Stimulated activated CD8-positive, alpha-beta memory T cell treated with anti-CD3 and anti-CD28 coated beads, Interleukin-7, amount 100 ng/mL, for 48 hours (primary cell): ENCODE measurements around the gene TRIM15.
A peak's percentile ranks its signal among the peaks of the same experiment; 100 is the strongest.
"Not testable (repeated sequence)": the region's sequence is repeated elsewhere in the genome, so short reads cannot be mapped to it uniquely, and the experiment has no call there.

ENCODE experiments used
- DNase-seq, 2 donors: peaks; one replicate each; pipeline ENCODE4 v3.0.0-alpha.2; 2020; ENCODE audit warnings: low read depth in 1 of 2; ENCODE audit errors: extremely low read depth in 1 of 2

TRIM15 gene

GRCh38 chr6:30163090-30163917 is at the start of gene TRIM15:
Gene TRIM15 (plus strand): TSS chr6:30163546. CDS start chr6:30163685, 139 bp downstream.
- peak in 1 of 2 donors; percentile 57 for DNase-seq

GRCh38 chr6:30113841-30114240 is 49.5 kb upstream of the TRIM15 start:
- DNase-seq, result no peak

- DNase-seq, result no peak
Measured at GRCh38 chr6:30116724-30117123, 46.6 kb upstream of the TRIM15 start.

- DNase-seq, result not testable (repeated sequence)
Measured at GRCh38 chr6:30118691-30119090, 44.7 kb upstream of the TRIM15 start.

- DNase-seq, result no peak
Measured at GRCh38 chr6:30121446-30122366, 41.6 kb upstream of the TRIM15 start.

GRCh38 chr6:30122515-30122914 is 40.8 kb upstream of the TRIM15 start:
- no peak for DNase-seq

GRCh38 chr6:30127238-30128093 is 35.9 kb upstream of the TRIM15 start:
- no peak for DNase-seq

- no peak for DNase-seq
Measured at GRCh38 chr6:30129265-30130178, 33.8 kb upstream of the TRIM15 start.

GRCh38 chr6:30130179-30130679 is 33.1 kb upstream of the TRIM15 start:
- DNase-seq, result no peak

GRCh38 chr6:30130887-30131862 is 32.2 kb upstream of the TRIM15 start:
- DNase-seq, result peak; percentile 4 to 42

GRCh38 chr6:30131947-30132497 is 31.3 kb upstream of the TRIM15 start:
- DNase-seq, result no peak

GRCh38 chr6:30135147-30135546 is 28.2 kb upstream of the TRIM15 start:
- DNase-seq, result no peak

- no peak for DNase-seq
Measured at GRCh38 chr6:30135757-30136156, 27.6 kb upstream of the TRIM15 start, which contains the start of gene TRIM40. Gene TRIM40 (plus strand): TSS chr6:30136140. CDS start chr6:30137037, 897 bp downstream.

- no peak for DNase-seq
Measured at GRCh38 chr6:30136570-30137286, 26.6 kb upstream of the TRIM15 start.

- DNase-seq, result not testable (repeated sequence)
Measured at GRCh38 chr6:30140240-30140639, 23.1 kb upstream of the TRIM15 start.

GRCh38 chr6:30142665-30143064 is 20.7 kb upstream of the TRIM15 start:
- no peak for DNase-seq

- no peak for DNase-seq
Measured at GRCh38 chr6:30143780-30144179, 19.6 kb upstream of the TRIM15 start.
